ENCODE data around the gene FAM163A. TPM values are rescaled to one million over a fixed set of nuclear protein-coding genes. Genes with fewer than 3 reads are reported as not detected.

FAM163A gene
- total RNA-seq, 1 experiment from 2014 or later = 0.46 TPM

GRCh38 chr1:179806333-179806732 lies 63.2 kb downstream of the FAM163A start:
- Histone ChIP-seq H2AFZ (ENCODE audit: low read length) (no peak overlapping the region), H3K4ac (ENCODE audit: low read depth, low read length) (no peak overlapping the region), H3K9me3 (ENCODE audit: control insufficient read depth, low read depth, low read length) (no peaks in the 10 kb centered on the region), H3K9ac (ENCODE audit: extremely low read depth, insufficient read length, low read length) (no peak overlapping the region), H2BK5ac (ENCODE audit: insufficient read length, low read length) (no peak overlapping the region), H3K79me1 (ENCODE audit: insufficient read depth, low read depth, low read length, poor library complexity, severe bottlenecking) (no peaks in the 10 kb centered on the region), H3K79me2 (ENCODE audit: insufficient read depth, low read length) (no peaks in the 10 kb centered on the region), H2AK5ac (ENCODE audit: insufficient read length, low read length) (no peak overlapping the region), H3K4me1 (ENCODE audit: insufficient read depth, low read length) (no peaks in the 10 kb centered on the region), H3K23ac (ENCODE audit: insufficient read length, low read depth, low read length) (no peak overlapping the region), H4K20me1 (ENCODE audit: control insufficient read depth, insufficient read depth, insufficient read length) (no peaks in the 10 kb centered on the region), H4K91ac (ENCODE audit: insufficient read length, low read depth, low read length) (no peak overlapping the region), H2BK120ac (ENCODE audit: low read depth, low read length, poor library complexity, severe bottlenecking) (no peak overlapping the region), H3K18ac (ENCODE audit: insufficient read length, low read depth, low read length) (no peak overlapping the region), H3K56ac (ENCODE audit: insufficient read length, low read depth, low read length) (no peak overlapping the region), H3K4me2 (ENCODE audit: insufficient read depth, insufficient read length, low read length) (no peak overlapping the region), H4K8ac (replicated peaks; ENCODE audit: insufficient read length, low read depth, low read length) (no peak overlapping the region), H3K27me3 (ENCODE audit: insufficient read depth, low read length) (no peaks in the 10 kb centered on the region), H3T11ph (ENCODE audit: low read length) (no peak overlapping the region), H4K5ac (ENCODE audit: insufficient read length, low read depth, low read length) (no peak overlapping the region), H3K23me2 (ENCODE audit: insufficient read length, low read depth, low read length, poor library complexity, severe bottlenecking) (no peaks in the 10 kb centered on the region), H3K27ac (ENCODE audit: insufficient read length, low read depth, low read length) (no peak overlapping the region), H2BK12ac (ENCODE audit: insufficient read length, low read depth, low read length) (no peak overlapping the region), H2BK20ac (ENCODE audit: low read depth, low read length, poor library complexity, severe bottlenecking) (no peak overlapping the region), H3K14ac (ENCODE audit: insufficient read depth, low read length) (no peak overlapping the region), H2BK15ac (ENCODE audit: low read depth, low read length) (no peak overlapping the region)
- H3K27me3 Mint-ChIP-seq (ENCODE audit: low read depth) = peaks cover 3% of the 10 kb centered on the region
- TF ChIP-seq CTCF (conservative IDR thresholded peaks at IDR 0.05) = no peak
- H3K27ac Mint-ChIP-seq = no peak overlapping the region
- WGBS (ENCODE audit: extremely low coverage, insufficient read length, low lambda C conversion rate) = no CpG with 5 or more reads among the region's 4 CpGs
- H3K4me1 Mint-ChIP-seq = peaks cover 2 to 5% of the 10 kb centered on the region in 2 experiments; a peak in 1 of 4 replicates
- no peaks in the 10 kb centered on the region; a peak in 1 of 5 replicates for H3K9me3 Mint-ChIP-seq
- no peak for DNase-seq
- no peaks in the 10 kb centered on the region; a peak in 1 of 7 replicates for H3K36me3 Mint-ChIP-seq (ENCODE audit: insufficient read depth in 1 of 3, low read depth in 3 of 3)
- no peak overlapping the region for H3K4me3 Mint-ChIP-seq

Data from H9 (cell line).